Gastrocnemius medialis (tissue), 4 donors: Measurements from ENCODE around the gene UBN1.

Experiments
- POLR2A ChIP-seq, 2 donors: fragments of 450-650 bp; IDR thresholded peaks; one replicate each; pipeline ENCODE4 v1.6.1; 2017; ENCODE audit warnings: antibody characterized with exemption in 2 of 2, mild to moderate bottlenecking in 2 of 2, moderate library complexity in 2 of 2
- TF ChIP-seq, protein P1 (sequence below), 5 experiments: fragments of 450-650 bp in 3 of 5; fragments of 200-600 bp in 2 of 5; sonication (generic) in 2 of 5; IDR thresholded peaks in 4 of 5; conservative IDR thresholded peaks in 1 of 5; 1 replicate in 4 of 5; 2 replicates in 1 of 5; pipeline ENCODE4 v1.5.1; 2016 to 2019; ENCODE audit warnings: antibody characterized with exemption in 5 of 5, mild to moderate bottlenecking in 3 of 5, moderate library complexity in 3 of 5

DNA sequence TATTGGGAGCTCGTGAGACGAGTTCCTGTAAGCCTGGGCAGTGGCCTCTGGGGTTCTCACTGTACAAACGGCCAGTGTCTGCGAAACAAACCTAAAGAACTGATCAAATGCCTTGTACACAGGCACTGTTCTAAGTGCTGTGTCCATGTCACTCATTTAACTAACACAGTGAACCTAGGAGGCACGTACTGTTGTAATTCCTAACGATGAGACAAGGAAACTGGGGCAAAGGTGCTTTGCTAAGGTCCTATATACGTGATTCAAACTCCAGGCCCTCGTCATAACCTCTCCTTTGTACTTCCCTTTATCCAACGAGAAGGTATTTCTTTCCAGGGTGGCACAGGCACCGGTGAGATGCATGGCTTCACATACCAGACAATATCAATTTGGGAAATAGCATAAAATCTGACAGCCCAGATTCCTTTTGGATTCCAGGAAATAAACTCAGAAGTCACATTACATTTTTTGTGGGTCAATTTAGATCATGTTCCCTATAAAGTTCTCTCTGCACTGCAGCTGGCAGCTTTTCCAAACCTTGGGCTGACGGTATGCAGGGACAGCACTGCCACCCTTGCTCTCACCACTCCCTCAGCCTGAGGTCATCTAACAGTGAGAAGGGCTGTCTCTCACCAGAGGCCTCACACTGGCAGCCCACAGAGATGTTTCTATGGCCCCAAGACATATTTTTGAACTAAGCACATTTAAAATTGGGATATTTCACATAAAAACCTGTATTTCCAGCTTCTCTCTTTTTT, 18.5 kb upstream of the UBN1 start:
- TF ChIP-seq, protein P1, sequence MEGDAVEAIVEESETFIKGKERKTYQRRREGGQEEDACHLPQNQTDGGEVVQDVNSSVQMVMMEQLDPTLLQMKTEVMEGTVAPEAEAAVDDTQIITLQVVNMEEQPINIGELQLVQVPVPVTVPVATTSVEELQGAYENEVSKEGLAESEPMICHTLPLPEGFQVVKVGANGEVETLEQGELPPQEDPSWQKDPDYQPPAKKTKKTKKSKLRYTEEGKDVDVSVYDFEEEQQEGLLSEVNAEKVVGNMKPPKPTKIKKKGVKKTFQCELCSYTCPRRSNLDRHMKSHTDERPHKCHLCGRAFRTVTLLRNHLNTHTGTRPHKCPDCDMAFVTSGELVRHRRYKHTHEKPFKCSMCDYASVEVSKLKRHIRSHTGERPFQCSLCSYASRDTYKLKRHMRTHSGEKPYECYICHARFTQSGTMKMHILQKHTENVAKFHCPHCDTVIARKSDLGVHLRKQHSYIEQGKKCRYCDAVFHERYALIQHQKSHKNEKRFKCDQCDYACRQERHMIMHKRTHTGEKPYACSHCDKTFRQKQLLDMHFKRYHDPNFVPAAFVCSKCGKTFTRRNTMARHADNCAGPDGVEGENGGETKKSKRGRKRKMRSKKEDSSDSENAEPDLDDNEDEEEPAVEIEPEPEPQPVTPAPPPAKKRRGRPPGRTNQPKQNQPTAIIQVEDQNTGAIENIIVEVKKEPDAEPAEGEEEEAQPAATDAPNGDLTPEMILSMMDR (IDR thresholded peaks at IDR 0.05 in 4 of 5, conservative IDR thresholded peaks at IDR 0.05 in 1 of 5): no peak
- no peak for TF ChIP-seq POLR2A (IDR thresholded peaks at IDR 0.05)
